OCI-LY1 (cell line): ENCODE results near the gene USB1.

Experiments used
- H2AFZ ChIP-seq: fragments of 200-600 bp; sonication (generic), shearing (Covaris generic); 2 replicates; pipeline ENCODE4 v1.6.0; 2014; ENCODE audit warnings: antibody characterized with exemption, mild to moderate bottlenecking, low read length
- H3F3A ChIP-seq: fragments of 200-600 bp; sonication (generic), shearing (Covaris generic); 2 replicates; pipeline ENCODE4 v1.6.0; 2014; ENCODE audit warnings: mild to moderate bottlenecking, antibody characterized with exemption, low read length, moderate library complexity; ENCODE audit not compliant: insufficient read depth
- H3K27ac ChIP-seq: fragments of 200-600 bp; sonication (generic); 2 replicates; pipeline ENCODE4 v1.5.1; 2014; ENCODE audit warnings: low read length, mixed run types, mild to moderate bottlenecking, low read depth; ENCODE audit not compliant: poor library complexity, severe bottlenecking
- H3K27me3 ChIP-seq: fragments of 200-600 bp; sonication (generic); 2 replicates; pipeline ENCODE4 v1.6.0; 2014; ENCODE audit warnings: antibody characterized with exemption, mild to moderate bottlenecking, low read length, moderate library complexity; ENCODE audit not compliant: insufficient read depth
- H3K36me3 ChIP-seq: fragments of 200-600 bp; sonication (generic); 2 replicates; pipeline ENCODE4 v1.6.1; 2014; ENCODE audit warnings: mild to moderate bottlenecking, antibody characterized with exemption, low read length, moderate library complexity, mixed read lengths; ENCODE audit not compliant: insufficient read depth
- H3K4me1 ChIP-seq: fragments of 200-600 bp; sonication (generic); 2 replicates; pipeline ENCODE4 v1.5.1; 2014; ENCODE audit warnings: mild to moderate bottlenecking, low read length, moderate library complexity; ENCODE audit not compliant: insufficient read depth, severe bottlenecking
- H3K4me2 ChIP-seq: fragments of 200-600 bp; sonication (generic), shearing (Covaris generic); 2 replicates; pipeline ENCODE4 v1.6.1; 2014; ENCODE audit warnings: low read length
- H3K4me3 ChIP-seq: fragments of 200-600 bp; sonication (generic); 2 replicates; pipeline ENCODE4 v1.5.1; 2014; ENCODE audit warnings: low read length, low read depth, mild to moderate bottlenecking, mixed read lengths; ENCODE audit not compliant: poor library complexity, severe bottlenecking
- H3K79me2 ChIP-seq: fragments of 200-600 bp; shearing (Covaris generic); 2 replicates; pipeline ENCODE4 v1.6.1; 2016; ENCODE audit warnings: mixed run types, low read length, mixed read lengths; ENCODE audit not compliant: insufficient read depth
- H3K9ac ChIP-seq: fragments of 200-600 bp; sonication (generic), shearing (Covaris generic); 2 replicates; pipeline ENCODE4 v1.6.1; 2014; ENCODE audit warnings: mild to moderate bottlenecking, low read length, mixed read lengths
- H3K9me2 ChIP-seq: fragments of 200-600 bp; sonication (generic), shearing (Covaris generic); 2 replicates; pipeline ENCODE4 v1.6.1; 2014; ENCODE audit warnings: low read depth, mild to moderate bottlenecking, low read length, mixed read lengths
- H3K9me3 ChIP-seq: fragments of 200-600 bp; shearing (Covaris generic); 2 replicates; pipeline ENCODE4 v1.6.1; 2014; ENCODE audit warnings: low read length, mixed read lengths
- H4K20me1 ChIP-seq: fragments of 200-600 bp; sonication (generic), shearing (Covaris generic); 2 replicates; pipeline ENCODE4 v1.6.0; 2016; ENCODE audit warnings: mild to moderate bottlenecking, low read length; ENCODE audit not compliant: insufficient read depth
- EZH2 ChIP-seq: fragments of 200-600 bp; sonication (generic), shearing (Covaris generic); IDR thresholded peaks from 2 replicates; pipeline ENCODE4 v1.8.0; 2017; ENCODE audit warnings: borderline replicate concordance, mixed run types, mild to moderate bottlenecking, antibody characterized with exemption, low read length, moderate library complexity, mixed read lengths
- TF ChIP-seq, protein P1 (sequence below): fragments of 200-600 bp; sonication (generic), shearing (Covaris generic); IDR thresholded peaks from 2 replicates; pipeline ENCODE4 v1.5.1; 2017; ENCODE audit warnings: mild to moderate bottlenecking, antibody characterized with exemption, low read length, moderate library complexity, mixed read lengths

Gene USB1

DNA sequence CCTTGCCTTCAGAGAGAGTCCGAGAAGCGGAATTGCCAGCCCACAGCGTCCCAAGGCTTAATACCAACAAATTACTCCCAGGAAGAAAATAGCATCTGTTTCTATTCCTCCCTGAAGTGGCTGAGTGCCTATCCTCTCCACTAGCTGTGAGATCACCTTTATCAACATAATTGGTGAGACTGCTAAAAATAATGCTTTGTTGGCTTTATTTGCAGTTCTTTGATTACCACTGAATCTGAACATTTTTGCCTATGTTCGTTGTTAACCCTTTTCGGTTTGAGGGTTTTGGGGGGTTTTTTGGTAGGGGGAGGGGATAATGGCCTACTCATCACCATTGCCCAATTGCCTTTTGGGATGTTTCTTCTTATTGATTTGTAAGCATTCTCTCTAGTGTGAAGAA is 55.4 kb downstream of the USB1 start:
- Histone ChIP-seq H3K4me3 (no peak overlapping the region), H3K4me2 (no peak overlapping the region), H3K27ac (no peak overlapping the region), H3K36me3 (no peaks in the 10 kb centered on the region), H3K9me3 (no peaks in the 10 kb centered on the region), H3F3A (no peaks in the 10 kb centered on the region), H4K20me1 (no peaks in the 10 kb centered on the region), H2AFZ (no peak overlapping the region), H3K9ac (no peak overlapping the region), H3K79me2 (no peaks in the 10 kb centered on the region), H3K27me3 (no peaks in the 10 kb centered on the region), H3K9me2 (no peaks in the 10 kb centered on the region), H3K4me1 (no peaks in the 10 kb centered on the region)
- no peak for TF ChIP-seq EZH2
- TF ChIP-seq, protein P1, sequence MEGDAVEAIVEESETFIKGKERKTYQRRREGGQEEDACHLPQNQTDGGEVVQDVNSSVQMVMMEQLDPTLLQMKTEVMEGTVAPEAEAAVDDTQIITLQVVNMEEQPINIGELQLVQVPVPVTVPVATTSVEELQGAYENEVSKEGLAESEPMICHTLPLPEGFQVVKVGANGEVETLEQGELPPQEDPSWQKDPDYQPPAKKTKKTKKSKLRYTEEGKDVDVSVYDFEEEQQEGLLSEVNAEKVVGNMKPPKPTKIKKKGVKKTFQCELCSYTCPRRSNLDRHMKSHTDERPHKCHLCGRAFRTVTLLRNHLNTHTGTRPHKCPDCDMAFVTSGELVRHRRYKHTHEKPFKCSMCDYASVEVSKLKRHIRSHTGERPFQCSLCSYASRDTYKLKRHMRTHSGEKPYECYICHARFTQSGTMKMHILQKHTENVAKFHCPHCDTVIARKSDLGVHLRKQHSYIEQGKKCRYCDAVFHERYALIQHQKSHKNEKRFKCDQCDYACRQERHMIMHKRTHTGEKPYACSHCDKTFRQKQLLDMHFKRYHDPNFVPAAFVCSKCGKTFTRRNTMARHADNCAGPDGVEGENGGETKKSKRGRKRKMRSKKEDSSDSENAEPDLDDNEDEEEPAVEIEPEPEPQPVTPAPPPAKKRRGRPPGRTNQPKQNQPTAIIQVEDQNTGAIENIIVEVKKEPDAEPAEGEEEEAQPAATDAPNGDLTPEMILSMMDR = no peak

DNA sequence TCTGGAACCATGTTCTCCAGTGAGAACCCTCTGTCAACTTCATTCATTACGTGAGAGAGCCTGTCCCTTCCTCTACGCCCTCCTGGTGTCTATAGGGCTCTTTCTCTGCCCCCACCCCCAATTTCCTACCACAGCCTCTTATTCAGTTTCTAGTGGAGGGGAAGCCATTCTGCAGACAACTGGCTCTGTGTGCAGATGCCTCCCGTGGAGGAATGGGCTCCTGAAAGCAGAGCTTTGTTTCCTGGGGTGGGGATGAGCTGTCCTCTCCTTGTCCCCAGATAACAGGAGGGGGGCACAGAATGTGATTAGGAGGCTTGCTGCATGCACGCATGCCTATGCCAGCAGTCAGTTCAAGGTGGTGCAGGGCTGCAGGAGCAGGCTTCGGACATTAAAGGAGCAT is 55.9 kb downstream of the USB1 start:
- H3K4me2 ChIP-seq = no peak overlapping the region
- no peaks in the 10 kb centered on the region for H3K36me3 ChIP-seq
- H3K79me2 ChIP-seq = no peaks in the 10 kb centered on the region
- no peaks in the 10 kb centered on the region for H3K4me1 ChIP-seq
- no peak overlapping the region for H3K4me3 ChIP-seq
- no peaks in the 10 kb centered on the region for H3F3A ChIP-seq
- no peak overlapping the region for H3K27ac ChIP-seq
- H4K20me1 ChIP-seq = no peaks in the 10 kb centered on the region
- no peaks in the 10 kb centered on the region for H3K9me2 ChIP-seq
- no peaks in the 10 kb centered on the region for H3K27me3 ChIP-seq
- no peak overlapping the region for H3K9ac ChIP-seq
- H3K9me3 ChIP-seq = no peaks in the 10 kb centered on the region
- TF ChIP-seq, protein P1 = no peak
- no peak for TF ChIP-seq EZH2
- no peak overlapping the region for H2AFZ ChIP-seq

DNA sequence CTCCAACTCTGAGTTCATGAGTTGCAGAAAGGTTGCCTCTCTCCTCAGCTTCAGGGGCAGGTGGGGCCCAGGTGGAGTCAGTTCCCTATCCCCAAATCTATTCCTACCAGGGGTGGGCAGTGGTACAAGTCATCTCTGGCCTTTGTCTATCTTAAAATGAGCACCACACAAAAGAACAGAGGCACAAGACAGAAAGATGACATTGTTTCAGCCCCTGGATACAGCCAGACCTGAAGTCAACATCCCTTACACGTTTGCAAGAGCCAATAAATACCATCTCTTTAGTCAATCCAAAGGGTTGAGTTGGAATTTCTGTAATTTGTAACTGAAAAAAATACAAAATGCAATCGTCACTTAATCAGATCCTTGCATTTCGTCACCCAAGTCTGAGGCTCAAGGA is 56.6 kb downstream of the USB1 start:
- Histone ChIP-seq H3K9ac (no peak overlapping the region), H3K27me3 (peaks cover 2% of the 10 kb centered on the region; the same call in 1 of the 2 replicates), H3K36me3 (no peaks in the 10 kb centered on the region), H3F3A (no peaks in the 10 kb centered on the region), H3K9me3 (no peaks in the 10 kb centered on the region), H3K9me2 (no peaks in the 10 kb centered on the region), H3K4me3 (no peak overlapping the region), H2AFZ (no peak overlapping the region), H3K79me2 (no peaks in the 10 kb centered on the region), H4K20me1 (no peaks in the 10 kb centered on the region), H3K27ac (no peak overlapping the region), H3K4me2 (no peak overlapping the region), H3K4me1 (no peaks in the 10 kb centered on the region)
- no peak for TF ChIP-seq EZH2
- TF ChIP-seq, protein P1 = no peak
